Measurements from ENCODE around the gene MAGI2.

DNA sequence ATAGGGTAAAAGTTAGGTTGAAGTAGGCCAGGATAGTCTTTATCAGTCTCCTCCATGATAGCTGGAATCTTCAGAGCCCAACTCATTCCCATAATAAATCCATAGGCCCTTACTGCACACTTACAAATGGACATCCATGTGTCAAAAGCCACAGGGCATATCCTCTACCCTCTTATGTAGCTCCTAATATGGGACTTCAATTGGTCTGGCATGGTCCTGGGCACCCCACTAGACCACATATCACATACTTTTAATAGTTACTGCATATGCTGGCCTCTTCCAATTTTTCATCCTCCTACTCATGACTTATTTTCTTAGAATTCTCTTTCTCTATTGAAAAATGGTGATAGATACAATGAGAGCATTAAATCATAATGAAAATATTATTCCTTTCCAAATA lies 169.3 kb downstream of the MAGI2 start:
- TF ChIP-seq, protein P1, sequence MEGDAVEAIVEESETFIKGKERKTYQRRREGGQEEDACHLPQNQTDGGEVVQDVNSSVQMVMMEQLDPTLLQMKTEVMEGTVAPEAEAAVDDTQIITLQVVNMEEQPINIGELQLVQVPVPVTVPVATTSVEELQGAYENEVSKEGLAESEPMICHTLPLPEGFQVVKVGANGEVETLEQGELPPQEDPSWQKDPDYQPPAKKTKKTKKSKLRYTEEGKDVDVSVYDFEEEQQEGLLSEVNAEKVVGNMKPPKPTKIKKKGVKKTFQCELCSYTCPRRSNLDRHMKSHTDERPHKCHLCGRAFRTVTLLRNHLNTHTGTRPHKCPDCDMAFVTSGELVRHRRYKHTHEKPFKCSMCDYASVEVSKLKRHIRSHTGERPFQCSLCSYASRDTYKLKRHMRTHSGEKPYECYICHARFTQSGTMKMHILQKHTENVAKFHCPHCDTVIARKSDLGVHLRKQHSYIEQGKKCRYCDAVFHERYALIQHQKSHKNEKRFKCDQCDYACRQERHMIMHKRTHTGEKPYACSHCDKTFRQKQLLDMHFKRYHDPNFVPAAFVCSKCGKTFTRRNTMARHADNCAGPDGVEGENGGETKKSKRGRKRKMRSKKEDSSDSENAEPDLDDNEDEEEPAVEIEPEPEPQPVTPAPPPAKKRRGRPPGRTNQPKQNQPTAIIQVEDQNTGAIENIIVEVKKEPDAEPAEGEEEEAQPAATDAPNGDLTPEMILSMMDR (conservative IDR thresholded peaks at IDR 0.05; ENCODE audit: low read depth in 2 of 2), result no peak
- no peak for TF ChIP-seq POLR2AphosphoS5 (IDR thresholded peaks at IDR 0.05; ENCODE audit: low read depth)
- TF ChIP-seq, protein P2, sequence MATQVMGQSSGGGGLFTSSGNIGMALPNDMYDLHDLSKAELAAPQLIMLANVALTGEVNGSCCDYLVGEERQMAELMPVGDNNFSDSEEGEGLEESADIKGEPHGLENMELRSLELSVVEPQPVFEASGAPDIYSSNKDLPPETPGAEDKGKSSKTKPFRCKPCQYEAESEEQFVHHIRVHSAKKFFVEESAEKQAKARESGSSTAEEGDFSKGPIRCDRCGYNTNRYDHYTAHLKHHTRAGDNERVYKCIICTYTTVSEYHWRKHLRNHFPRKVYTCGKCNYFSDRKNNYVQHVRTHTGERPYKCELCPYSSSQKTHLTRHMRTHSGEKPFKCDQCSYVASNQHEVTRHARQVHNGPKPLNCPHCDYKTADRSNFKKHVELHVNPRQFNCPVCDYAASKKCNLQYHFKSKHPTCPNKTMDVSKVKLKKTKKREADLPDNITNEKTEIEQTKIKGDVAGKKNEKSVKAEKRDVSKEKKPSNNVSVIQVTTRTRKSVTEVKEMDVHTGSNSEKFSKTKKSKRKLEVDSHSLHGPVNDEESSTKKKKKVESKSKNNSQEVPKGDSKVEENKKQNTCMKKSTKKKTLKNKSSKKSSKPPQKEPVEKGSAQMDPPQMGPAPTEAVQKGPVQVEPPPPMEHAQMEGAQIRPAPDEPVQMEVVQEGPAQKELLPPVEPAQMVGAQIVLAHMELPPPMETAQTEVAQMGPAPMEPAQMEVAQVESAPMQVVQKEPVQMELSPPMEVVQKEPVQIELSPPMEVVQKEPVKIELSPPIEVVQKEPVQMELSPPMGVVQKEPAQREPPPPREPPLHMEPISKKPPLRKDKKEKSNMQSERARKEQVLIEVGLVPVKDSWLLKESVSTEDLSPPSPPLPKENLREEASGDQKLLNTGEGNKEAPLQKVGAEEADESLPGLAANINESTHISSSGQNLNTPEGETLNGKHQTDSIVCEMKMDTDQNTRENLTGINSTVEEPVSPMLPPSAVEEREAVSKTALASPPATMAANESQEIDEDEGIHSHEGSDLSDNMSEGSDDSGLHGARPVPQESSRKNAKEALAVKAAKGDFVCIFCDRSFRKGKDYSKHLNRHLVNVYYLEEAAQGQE (IDR thresholded peaks at IDR 0.05; ENCODE audit: unreplicated experiment), result no peak
- TF ChIP-seq JUNB (IDR thresholded peaks at IDR 0.05; ENCODE audit: unreplicated experiment), result no peak
- no peak for TF ChIP-seq STAT1 (IDR thresholded peaks at IDR 0.05; ENCODE audit: unreplicated experiment)
- TF ChIP-seq, protein P3, sequence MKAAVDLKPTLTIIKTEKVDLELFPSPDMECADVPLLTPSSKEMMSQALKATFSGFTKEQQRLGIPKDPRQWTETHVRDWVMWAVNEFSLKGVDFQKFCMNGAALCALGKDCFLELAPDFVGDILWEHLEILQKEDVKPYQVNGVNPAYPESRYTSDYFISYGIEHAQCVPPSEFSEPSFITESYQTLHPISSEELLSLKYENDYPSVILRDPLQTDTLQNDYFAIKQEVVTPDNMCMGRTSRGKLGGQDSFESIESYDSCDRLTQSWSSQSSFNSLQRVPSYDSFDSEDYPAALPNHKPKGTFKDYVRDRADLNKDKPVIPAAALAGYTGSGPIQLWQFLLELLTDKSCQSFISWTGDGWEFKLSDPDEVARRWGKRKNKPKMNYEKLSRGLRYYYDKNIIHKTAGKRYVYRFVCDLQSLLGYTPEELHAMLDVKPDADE (IDR thresholded peaks at IDR 0.05), result no peak
